GM10266 (cell line): ENCODE data around the gene MAPK8IP2.

Source experiments
- DNase-seq: peaks from one replicate; pipeline ENCODE4 v3.0.0; 2012; ENCODE audit errors: extremely low spot score
- TF ChIP-seq, protein P1 (sequence below): IDR thresholded peaks from 2 replicates; pipeline ENCODE4 v1.5.1; 2012; ENCODE audit warnings: mild to moderate bottlenecking, low read depth; ENCODE audit not compliant: control insufficient read depth, insufficient read depth; ENCODE audit errors: missing control alignments

The MAPK8IP2 gene

DNA sequence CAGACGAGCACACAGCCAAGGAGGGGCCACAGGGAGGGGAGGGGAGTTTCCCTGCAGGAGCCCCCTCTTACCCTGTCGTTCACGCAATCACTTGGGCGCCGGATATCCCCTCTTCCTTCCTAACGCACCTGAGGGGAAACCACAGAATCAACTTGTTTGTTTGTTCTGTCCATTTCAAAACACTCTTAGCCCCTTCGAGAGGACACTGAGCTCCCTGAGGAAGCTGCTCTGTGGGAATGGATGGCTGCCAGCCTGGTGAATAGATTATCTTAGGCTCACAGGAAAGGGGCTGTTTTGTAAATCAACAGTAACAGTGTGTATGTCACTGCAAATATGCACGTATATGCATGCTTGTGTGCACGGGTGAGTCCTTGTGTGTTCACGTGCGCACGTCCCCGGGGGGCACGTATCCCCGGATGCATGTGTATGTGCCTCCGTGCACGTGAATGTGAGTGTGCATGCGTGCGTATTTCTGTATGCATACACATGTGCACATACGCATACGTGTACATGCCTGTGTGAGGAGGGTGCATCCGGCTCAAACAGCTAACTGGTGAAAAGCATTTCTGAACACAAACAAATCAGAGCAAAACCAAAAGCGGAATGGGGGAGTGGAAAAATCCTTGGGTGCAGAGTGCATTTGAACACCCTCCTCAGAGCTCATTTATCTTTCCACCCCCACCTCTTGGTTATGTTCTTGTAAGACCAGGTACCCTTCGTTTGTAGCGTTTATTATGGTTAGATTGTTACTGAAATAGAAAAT lies 20.2 kb downstream of the MAPK8IP2 start:
- TF ChIP-seq, protein P1, sequence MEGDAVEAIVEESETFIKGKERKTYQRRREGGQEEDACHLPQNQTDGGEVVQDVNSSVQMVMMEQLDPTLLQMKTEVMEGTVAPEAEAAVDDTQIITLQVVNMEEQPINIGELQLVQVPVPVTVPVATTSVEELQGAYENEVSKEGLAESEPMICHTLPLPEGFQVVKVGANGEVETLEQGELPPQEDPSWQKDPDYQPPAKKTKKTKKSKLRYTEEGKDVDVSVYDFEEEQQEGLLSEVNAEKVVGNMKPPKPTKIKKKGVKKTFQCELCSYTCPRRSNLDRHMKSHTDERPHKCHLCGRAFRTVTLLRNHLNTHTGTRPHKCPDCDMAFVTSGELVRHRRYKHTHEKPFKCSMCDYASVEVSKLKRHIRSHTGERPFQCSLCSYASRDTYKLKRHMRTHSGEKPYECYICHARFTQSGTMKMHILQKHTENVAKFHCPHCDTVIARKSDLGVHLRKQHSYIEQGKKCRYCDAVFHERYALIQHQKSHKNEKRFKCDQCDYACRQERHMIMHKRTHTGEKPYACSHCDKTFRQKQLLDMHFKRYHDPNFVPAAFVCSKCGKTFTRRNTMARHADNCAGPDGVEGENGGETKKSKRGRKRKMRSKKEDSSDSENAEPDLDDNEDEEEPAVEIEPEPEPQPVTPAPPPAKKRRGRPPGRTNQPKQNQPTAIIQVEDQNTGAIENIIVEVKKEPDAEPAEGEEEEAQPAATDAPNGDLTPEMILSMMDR: no peak
- DNase-seq: peak; percentile 89

DNA sequence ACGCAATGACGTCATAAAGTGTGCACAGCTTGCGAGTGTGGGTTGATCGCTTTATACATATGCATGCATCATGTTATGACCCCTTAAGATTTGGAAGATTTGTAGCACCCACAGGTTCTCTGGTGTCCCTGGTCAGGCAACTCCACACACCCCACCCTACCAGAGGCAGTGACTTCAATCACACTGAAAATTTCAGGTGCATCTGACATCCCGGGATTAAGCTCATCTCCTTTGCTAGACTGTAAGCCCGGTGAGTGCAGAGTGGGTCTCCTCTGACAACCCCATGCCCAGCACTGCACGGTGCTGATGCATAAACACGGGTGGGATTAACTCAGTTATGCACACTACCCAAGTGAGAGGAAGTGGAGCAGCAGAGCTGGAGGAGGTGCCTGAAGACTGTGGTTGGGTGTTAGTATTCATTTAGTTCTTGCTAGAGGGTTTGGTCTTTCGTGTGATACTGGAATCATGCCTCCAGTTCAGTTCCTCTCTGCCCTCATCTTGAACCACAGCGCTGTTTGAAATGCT lies 20.8 kb downstream of the MAPK8IP2 start:
- TF ChIP-seq, protein P1: no peak
- DNase-seq: peak; percentile 69

DNA sequence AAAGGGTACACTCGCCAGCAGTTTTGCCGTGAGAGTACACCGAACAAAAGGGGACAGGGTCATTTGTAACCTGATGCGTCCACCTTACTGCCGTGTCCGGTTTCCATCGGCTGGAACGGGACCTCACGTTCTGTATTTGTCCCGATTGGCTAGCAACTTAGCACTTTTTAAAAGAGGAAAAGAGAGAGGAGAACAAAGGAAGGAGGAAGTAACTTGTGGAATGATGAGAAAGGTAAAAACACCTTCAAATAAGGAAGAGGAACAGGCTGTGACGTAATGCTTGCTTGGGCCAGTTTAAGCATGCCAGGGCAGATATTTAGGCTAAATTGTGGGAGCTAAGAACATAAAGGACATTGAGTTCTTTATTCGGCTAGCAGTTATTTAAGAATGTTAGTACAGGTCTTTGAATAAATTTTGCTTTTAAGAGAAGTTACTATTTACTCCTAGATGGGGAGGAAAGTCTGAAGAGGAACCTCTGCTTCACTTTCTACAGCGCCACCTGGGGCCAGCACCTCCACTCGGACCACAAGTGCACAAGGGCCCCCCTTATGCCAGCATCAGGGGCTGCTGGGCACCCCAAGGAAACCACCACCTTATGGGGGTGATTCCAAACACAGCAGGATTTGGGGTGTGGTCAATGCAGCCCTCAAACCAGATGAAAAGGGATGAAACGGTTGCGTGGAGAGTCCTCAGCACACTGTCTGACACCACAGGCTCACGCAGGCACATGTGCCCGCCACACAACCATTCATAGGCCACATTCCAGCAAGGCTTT lies 21.5 kb downstream of the MAPK8IP2 start:
- TF ChIP-seq, protein P1: peak; percentile 65
- peak; percentile 36 for DNase-seq

DNA sequence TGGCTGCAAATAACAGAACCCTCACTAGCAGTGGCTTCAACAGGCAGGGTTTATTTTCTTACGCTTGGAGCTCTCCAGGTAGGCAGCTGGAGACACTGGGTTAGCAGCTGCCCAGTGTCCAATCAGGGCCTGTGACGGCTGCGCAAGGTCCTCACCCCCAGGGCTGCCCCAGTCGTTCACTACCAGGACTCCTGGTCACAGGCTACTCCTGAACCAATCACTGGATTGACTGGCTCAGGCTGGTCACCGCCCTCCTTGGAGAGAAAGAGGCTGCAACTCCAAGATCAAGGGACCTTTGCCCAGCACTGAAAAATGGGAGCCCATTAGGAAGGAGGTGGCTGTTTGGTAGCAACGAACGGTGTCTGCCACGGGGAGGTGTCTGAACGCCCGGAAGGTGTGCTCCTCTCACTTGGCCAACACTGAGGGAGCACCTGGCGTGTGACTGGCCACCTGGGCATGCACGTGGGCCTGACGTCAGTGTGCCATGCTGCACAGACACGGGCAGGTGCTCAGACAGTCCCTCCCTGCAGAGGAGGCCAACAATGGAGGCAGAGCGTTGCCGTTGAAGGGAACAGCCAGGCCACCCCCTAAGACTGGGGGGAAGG lies 22.2 kb downstream of the MAPK8IP2 start:
- TF ChIP-seq, protein P1: no peak
- DNase-seq: no peak

DNA sequence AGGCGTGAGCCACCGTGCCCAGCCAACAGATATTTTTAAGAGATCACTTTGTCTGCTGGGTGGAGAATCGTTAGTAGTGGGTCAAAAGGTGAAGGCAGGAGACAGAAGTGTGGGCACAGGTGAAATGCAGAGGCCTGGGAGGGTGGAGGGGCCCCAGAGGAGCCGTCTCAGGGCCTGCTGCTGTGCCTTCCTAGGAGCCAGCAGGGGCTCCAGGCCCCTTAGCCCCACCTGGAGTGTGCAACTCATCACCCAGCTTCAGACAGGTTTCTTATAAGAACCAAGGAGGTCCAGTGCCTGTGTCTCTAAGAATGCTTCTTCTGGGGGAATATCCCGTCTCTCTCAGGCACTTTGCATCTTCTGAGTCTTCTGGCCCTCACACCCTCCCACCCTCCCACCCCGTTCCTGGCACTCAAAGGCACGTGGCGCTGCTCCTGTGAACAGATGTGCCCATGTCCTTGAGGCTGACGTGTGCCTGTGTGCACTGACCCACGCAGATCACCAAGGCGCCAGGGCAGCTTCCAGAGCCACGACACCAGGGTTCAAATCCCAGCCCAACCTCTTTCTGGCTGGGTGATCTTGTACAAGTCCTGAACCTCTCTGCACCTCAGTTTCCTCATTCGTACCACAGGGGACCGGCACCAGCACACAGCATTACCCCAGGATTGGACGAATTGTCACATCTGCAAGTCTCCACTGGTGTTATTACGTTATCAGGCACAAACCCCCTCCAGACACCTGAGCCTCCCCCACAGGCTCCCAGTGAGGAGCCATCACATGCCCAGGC lies 23.9 kb downstream of the MAPK8IP2 start:
- TF ChIP-seq, protein P1: no peak
- no peak for DNase-seq

DNA sequence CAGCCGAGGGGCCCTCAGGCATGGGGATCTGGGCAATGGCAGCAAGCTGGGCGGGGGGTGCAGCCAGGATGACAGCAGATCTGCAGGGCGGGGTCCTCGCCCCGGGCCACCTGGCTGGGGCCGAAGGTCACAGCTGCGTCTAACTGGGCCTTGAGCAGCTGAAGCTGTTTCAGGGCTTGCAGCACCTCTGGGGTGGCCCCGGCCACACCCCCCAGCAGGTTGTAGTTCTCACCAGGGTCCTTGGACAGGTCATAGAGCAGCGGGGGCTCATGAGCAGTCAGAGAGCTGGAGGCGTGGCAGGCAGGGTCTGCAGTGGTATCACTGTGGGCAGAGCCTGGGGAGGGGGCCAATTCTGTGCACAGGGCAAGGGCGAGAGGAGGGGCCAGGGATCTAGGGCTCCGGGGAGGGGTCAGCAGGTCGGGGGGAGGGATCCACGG lies 24.6 kb downstream of the MAPK8IP2 start:
- TF ChIP-seq, protein P1: no peak
- no peak for DNase-seq
